Tibial nerve (tissue), 4 donors: ENCODE results near the gene ACAD9.

ENCODE experiments used
- EP300 ChIP-seq, 2 donors: sonication (generic); formaldehyde crosslinking; IDR thresholded peaks; one replicate each; pipeline ENCODE4 v1.6.1; 2017; ENCODE audit warnings: antibody characterized with exemption in 2 of 2, mild to moderate bottlenecking in 1 of 2
- POLR2A ChIP-seq, 2 donors: fragments of 450-650 bp; IDR thresholded peaks; one replicate each; pipeline ENCODE4 v1.6.1; 2017; ENCODE audit warnings: antibody characterized with exemption in 2 of 2, mild to moderate bottlenecking in 2 of 2, moderate library complexity in 2 of 2
- TF ChIP-seq, protein P1 (sequence below), 5 experiments: fragments of 200-600 bp in 3 of 5; fragments of 450-650 bp in 2 of 5; sonication (generic) in 3 of 5; IDR thresholded peaks; one replicate each; pipeline ENCODE4 v1.5.1; 2016 to 2019; ENCODE audit warnings: antibody characterized with exemption in 5 of 5, mild to moderate bottlenecking in 3 of 5, moderate library complexity in 2 of 5

GRCh38 chr3:128935922-128936321 lies 56.5 kb downstream of the ACAD9 start:
- no peak for TF ChIP-seq POLR2A (IDR thresholded peaks at IDR 0.05)
- TF ChIP-seq, protein P1, sequence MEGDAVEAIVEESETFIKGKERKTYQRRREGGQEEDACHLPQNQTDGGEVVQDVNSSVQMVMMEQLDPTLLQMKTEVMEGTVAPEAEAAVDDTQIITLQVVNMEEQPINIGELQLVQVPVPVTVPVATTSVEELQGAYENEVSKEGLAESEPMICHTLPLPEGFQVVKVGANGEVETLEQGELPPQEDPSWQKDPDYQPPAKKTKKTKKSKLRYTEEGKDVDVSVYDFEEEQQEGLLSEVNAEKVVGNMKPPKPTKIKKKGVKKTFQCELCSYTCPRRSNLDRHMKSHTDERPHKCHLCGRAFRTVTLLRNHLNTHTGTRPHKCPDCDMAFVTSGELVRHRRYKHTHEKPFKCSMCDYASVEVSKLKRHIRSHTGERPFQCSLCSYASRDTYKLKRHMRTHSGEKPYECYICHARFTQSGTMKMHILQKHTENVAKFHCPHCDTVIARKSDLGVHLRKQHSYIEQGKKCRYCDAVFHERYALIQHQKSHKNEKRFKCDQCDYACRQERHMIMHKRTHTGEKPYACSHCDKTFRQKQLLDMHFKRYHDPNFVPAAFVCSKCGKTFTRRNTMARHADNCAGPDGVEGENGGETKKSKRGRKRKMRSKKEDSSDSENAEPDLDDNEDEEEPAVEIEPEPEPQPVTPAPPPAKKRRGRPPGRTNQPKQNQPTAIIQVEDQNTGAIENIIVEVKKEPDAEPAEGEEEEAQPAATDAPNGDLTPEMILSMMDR (IDR thresholded peaks at IDR 0.05) = no peak
- TF ChIP-seq EP300 (IDR thresholded peaks at IDR 0.05) = no peak
